ENCODE data around the gene ESR1. TPM values are rescaled to one million over a fixed set of nuclear protein-coding genes. Genes with fewer than 3 reads are reported as not detected.

The ESR1 gene
- total RNA-seq, 1 experiment from 2014 or later: 0.98 TPM

DNA sequence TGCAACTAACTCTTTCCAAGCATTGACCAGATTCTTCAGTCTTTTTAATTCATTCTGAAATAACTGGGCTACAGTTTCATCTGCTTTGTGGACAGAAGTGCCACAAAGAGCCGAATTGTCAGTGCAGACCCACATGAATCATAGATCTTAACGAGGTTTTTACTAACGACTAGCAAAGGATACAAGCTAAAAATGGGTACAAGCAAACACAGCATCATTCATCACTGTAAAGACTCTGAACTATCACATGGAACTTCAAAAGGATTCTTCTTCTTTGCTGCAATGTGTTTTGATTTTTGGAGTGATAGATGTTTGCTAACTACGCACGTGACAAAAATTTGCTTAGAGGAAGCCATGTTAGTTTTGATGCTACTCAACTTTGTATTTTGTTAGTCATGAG, 227.1 kb downstream of the ESR1 start (continued):
- TF ChIP-seq, protein P1, sequence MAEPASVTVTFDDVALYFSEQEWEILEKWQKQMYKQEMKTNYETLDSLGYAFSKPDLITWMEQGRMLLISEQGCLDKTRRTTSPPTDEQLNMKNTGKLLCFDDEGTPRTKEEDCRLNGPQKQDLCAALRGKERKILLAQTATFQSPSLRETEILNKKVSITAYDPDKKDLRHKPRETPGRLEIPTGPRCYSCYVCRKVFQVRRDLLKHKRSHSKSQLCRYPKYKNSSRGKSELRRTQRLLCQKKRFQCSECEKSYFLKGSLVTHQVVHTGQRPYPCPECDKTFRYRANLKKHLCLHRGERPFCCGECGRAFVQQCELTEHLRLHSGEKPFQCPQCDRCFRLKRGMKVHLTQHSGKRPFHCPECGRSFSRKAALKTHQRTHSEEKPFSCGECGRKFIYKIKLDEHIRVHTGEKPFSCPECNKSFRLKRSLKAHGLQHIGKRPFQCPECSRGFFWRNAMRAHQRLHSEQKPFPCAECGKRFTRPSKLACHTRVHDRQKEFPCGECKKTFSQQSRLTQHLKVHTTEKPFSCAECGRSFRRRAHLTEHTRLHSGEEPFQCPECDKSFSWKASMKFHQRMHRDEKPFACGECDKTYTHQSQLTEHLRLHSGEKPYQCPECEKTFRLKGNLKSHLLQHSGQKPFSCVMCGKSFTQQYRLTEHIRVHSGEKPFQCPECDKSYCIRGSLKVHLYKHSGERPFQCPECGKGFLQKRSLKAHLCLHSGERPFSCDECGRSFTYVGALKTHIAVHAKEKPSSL (CRISPR knock-in tag; conservative IDR thresholded peaks at IDR 0.05): no peak
- TF ChIP-seq NR3C1 (CRISPR knock-in tag; conservative IDR thresholded peaks at IDR 0.05; ENCODE audit: low read depth) (no peak), GRHL2 (CRISPR knock-in tag; IDR thresholded peaks at IDR 0.05; ENCODE audit: insufficient replicate concordance, severe bottlenecking) (no peak), FOXK1 (CRISPR knock-in tag; IDR thresholded peaks at IDR 0.05) (no peak)
- TF ChIP-seq, protein P2, sequence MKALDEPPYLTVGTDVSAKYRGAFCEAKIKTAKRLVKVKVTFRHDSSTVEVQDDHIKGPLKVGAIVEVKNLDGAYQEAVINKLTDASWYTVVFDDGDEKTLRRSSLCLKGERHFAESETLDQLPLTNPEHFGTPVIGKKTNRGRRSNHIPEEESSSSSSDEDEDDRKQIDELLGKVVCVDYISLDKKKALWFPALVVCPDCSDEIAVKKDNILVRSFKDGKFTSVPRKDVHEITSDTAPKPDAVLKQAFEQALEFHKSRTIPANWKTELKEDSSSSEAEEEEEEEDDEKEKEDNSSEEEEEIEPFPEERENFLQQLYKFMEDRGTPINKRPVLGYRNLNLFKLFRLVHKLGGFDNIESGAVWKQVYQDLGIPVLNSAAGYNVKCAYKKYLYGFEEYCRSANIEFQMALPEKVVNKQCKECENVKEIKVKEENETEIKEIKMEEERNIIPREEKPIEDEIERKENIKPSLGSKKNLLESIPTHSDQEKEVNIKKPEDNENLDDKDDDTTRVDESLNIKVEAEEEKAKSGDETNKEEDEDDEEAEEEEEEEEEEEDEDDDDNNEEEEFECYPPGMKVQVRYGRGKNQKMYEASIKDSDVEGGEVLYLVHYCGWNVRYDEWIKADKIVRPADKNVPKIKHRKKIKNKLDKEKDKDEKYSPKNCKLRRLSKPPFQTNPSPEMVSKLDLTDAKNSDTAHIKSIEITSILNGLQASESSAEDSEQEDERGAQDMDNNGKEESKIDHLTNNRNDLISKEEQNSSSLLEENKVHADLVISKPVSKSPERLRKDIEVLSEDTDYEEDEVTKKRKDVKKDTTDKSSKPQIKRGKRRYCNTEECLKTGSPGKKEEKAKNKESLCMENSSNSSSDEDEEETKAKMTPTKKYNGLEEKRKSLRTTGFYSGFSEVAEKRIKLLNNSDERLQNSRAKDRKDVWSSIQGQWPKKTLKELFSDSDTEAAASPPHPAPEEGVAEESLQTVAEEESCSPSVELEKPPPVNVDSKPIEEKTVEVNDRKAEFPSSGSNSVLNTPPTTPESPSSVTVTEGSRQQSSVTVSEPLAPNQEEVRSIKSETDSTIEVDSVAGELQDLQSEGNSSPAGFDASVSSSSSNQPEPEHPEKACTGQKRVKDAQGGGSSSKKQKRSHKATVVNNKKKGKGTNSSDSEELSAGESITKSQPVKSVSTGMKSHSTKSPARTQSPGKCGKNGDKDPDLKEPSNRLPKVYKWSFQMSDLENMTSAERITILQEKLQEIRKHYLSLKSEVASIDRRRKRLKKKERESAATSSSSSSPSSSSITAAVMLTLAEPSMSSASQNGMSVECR (CRISPR knock-in tag; IDR thresholded peaks at IDR 0.05; ENCODE audit: borderline replicate concordance): no peak
- TF ChIP-seq, protein P3, sequence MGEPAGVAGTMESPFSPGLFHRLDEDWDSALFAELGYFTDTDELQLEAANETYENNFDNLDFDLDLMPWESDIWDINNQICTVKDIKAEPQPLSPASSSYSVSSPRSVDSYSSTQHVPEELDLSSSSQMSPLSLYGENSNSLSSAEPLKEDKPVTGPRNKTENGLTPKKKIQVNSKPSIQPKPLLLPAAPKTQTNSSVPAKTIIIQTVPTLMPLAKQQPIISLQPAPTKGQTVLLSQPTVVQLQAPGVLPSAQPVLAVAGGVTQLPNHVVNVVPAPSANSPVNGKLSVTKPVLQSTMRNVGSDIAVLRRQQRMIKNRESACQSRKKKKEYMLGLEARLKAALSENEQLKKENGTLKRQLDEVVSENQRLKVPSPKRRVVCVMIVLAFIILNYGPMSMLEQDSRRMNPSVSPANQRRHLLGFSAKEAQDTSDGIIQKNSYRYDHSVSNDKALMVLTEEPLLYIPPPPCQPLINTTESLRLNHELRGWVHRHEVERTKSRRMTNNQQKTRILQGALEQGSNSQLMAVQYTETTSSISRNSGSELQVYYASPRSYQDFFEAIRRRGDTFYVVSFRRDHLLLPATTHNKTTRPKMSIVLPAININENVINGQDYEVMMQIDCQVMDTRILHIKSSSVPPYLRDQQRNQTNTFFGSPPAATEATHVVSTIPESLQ (CRISPR knock-in tag; IDR thresholded peaks at IDR 0.05): no peak
- TF ChIP-seq, protein P4, sequence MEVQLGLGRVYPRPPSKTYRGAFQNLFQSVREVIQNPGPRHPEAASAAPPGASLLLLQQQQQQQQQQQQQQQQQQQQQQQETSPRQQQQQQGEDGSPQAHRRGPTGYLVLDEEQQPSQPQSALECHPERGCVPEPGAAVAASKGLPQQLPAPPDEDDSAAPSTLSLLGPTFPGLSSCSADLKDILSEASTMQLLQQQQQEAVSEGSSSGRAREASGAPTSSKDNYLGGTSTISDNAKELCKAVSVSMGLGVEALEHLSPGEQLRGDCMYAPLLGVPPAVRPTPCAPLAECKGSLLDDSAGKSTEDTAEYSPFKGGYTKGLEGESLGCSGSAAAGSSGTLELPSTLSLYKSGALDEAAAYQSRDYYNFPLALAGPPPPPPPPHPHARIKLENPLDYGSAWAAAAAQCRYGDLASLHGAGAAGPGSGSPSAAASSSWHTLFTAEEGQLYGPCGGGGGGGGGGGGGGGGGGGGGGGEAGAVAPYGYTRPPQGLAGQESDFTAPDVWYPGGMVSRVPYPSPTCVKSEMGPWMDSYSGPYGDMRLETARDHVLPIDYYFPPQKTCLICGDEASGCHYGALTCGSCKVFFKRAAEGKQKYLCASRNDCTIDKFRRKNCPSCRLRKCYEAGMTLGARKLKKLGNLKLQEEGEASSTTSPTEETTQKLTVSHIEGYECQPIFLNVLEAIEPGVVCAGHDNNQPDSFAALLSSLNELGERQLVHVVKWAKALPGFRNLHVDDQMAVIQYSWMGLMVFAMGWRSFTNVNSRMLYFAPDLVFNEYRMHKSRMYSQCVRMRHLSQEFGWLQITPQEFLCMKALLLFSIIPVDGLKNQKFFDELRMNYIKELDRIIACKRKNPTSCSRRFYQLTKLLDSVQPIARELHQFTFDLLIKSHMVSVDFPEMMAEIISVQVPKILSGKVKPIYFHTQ (CRISPR knock-in tag; IDR thresholded peaks at IDR 0.05): no peak

DNA sequence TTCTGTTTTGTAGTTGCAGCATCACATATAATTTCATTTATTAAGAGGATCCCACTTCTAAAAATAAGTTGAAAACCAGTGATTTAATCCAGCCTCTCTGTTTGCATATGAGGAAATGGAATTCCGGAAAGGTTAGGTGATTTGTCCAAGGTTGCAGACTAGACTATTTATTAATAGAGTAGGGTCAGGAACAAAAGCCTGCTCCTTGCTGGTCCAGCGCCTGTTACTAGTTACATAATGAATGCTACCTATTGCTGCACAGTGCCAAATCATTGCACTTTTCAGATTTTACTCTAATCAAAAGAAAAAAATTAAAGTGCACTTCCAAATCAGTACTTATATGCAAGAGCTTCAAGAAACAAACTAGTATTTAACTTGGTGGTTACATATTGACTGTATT, 238.6 kb downstream of the ESR1 start:
- no peaks in the 10 kb centered on the region for H3K27me3 Mint-ChIP-seq (ENCODE audit: low read depth)
- H3K27ac Mint-ChIP-seq: no peak overlapping the region
- POLR2A ChIA-PET: no interaction called here
- no peak for DNase-seq (ENCODE audit: low spot score)
- no peak for ATAC-seq
- CTCF ChIA-PET: no interaction called here
- 0 out of 2 replicates have a peak, but pooled peaks cover 3% of the 10 kb centered on the region for H3K4me1 Mint-ChIP-seq
- H3K9me3 Mint-ChIP-seq: peaks cover 7% of the 10 kb centered on the region
- H3K4me3 Mint-ChIP-seq: no peak overlapping the region
- no peaks in the 10 kb centered on the region for H3K36me3 Mint-ChIP-seq
- TF ChIP-seq, protein P4 (CRISPR knock-in tag; IDR thresholded peaks at IDR 0.05): no peak
- TF ChIP-seq CBFB (CRISPR knock-in tag; IDR thresholded peaks at IDR 0.05; ENCODE audit: low read depth) (no peak), RORB (CRISPR knock-in tag; IDR thresholded peaks at IDR 0.05) (no peak), ZNF671 (CRISPR knock-in tag; IDR thresholded peaks at IDR 0.05) (no peak), GTF2I (CRISPR knock-in tag; conservative IDR thresholded peaks at IDR 0.05) (no peak)
- TF ChIP-seq, protein P5, sequence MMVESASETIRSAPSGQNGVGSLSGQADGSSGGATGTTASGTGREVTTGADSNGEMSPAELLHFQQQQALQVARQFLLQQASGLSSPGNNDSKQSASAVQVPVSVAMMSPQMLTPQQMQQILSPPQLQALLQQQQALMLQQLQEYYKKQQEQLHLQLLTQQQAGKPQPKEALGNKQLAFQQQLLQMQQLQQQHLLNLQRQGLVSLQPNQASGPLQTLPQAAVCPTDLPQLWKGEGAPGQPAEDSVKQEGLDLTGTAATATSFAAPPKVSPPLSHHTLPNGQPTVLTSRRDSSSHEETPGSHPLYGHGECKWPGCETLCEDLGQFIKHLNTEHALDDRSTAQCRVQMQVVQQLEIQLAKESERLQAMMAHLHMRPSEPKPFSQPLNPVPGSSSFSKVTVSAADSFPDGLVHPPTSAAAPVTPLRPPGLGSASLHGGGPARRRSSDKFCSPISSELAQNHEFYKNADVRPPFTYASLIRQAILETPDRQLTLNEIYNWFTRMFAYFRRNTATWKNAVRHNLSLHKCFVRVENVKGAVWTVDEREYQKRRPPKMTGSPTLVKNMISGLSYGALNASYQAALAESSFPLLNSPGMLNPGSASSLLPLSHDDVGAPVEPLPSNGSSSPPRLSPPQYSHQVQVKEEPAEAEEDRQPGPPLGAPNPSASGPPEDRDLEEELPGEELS (CRISPR knock-in tag; IDR thresholded peaks at IDR 0.05): no peak
- TF ChIP-seq, protein P6, sequence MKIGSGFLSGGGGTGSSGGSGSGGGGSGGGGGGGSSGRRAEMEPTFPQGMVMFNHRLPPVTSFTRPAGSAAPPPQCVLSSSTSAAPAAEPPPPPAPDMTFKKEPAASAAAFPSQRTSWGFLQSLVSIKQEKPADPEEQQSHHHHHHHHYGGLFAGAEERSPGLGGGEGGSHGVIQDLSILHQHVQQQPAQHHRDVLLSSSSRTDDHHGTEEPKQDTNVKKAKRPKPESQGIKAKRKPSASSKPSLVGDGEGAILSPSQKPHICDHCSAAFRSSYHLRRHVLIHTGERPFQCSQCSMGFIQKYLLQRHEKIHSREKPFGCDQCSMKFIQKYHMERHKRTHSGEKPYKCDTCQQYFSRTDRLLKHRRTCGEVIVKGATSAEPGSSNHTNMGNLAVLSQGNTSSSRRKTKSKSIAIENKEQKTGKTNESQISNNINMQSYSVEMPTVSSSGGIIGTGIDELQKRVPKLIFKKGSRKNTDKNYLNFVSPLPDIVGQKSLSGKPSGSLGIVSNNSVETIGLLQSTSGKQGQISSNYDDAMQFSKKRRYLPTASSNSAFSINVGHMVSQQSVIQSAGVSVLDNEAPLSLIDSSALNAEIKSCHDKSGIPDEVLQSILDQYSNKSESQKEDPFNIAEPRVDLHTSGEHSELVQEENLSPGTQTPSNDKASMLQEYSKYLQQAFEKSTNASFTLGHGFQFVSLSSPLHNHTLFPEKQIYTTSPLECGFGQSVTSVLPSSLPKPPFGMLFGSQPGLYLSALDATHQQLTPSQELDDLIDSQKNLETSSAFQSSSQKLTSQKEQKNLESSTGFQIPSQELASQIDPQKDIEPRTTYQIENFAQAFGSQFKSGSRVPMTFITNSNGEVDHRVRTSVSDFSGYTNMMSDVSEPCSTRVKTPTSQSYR (CRISPR knock-in tag; IDR thresholded peaks at IDR 0.05): no peak
